Measurements from ENCODE around the gene DPY19L3. TPM values are rescaled to one million over a fixed set of nuclear protein-coding genes. Genes with fewer than 3 reads are reported as not detected.

Gene DPY19L3
- total RNA-seq, 4 donors from 2014 or later = 29.7 to 49.2 (median 39.8) TPM

- H3K27me3 ChIP-seq = no peaks in the 10 kb centered on the region
- no peak overlapping the region for H3K27ac ChIP-seq
- no peak overlapping the region for H3K4me3 ChIP-seq (replicated peaks in 1 of 3)
- TF ChIP-seq CTCF (IDR thresholded peaks at IDR 0.05) = no peak
- TF ChIP-seq POLR2A (IDR thresholded peaks at IDR 0.05) = no peak
- H3K36me3 ChIP-seq = peaks cover 14 to 15% of the 10 kb centered on the region in 2 donors
- DNase-seq = no peak
- intact Hi-C loops (cut with DNase I) = loop anchor here (10.0 kb wide), 1 partner anchor 62 kb away; the partner anchor contains the start of gene ZNF507
- no peaks in the 10 kb centered on the region for H3K9me3 ChIP-seq
- WGBS, 2 donors = 89 to 90% methylated on average over 19 of the region's 19 CpGs
- H3K4me1 ChIP-seq = peaks cover 13 to 19% of the 10 kb centered on the region in 2 donors
Observed at GRCh38 chr19:32407004-32407992, 1.7 kb downstream of the DPY19L3 start.

DNA sequence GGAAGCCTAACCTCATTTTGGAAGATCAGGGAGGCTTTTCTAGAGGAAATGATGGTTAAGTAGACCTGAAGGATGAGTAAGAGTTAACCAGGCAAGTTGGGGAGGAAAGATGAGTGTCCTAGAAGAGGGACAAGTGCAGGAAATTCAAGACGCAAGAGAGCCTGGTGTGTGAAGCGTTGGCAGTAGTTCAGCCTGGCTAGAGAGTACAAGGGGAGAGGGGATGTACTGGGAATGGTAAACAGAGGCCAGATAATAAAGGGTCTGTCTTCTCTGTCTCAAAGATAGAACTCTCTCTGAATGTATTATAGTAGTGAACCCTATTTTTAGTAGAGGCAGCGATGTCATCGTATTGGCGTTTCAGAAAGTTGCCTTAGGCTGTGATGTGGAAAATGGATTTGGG is 9.7 kb downstream of the DPY19L3 start:
- WGBS, 2 donors = 75 to 83% methylated on average over 5 of the region's 5 CpGs
- intact Hi-C loops (cut with DNase I) = no loop called here
- Histone ChIP-seq H3K36me3 (peaks cover 20 to 23% of the 10 kb centered on the region in 2 donors), H3K9me3 (no peaks in the 10 kb centered on the region), H3K4me3 (replicated peaks in 1 of 3) (no peak overlapping the region), H3K27ac (no peak overlapping the region), H3K4me1 (no peaks in the 10 kb centered on the region), H3K27me3 (no peaks in the 10 kb centered on the region)
- no peak for TF ChIP-seq POLR2A (IDR thresholded peaks at IDR 0.05)
- TF ChIP-seq CTCF (IDR thresholded peaks at IDR 0.05) = no peak
- no peak for DNase-seq

- Histone ChIP-seq H3K36me3 (peaks cover 20 to 23% of the 10 kb centered on the region in 2 donors), H3K4me3 (replicated peaks in 1 of 3) (no peak overlapping the region), H3K27me3 (no peaks in the 10 kb centered on the region), H3K9me3 (no peaks in the 10 kb centered on the region), H3K4me1 (no peaks in the 10 kb centered on the region), H3K27ac (no peak overlapping the region)
- DNase-seq = no peak
- 91 to 94% methylated on average over 5 of the region's 5 CpGs for WGBS, 2 donors
- TF ChIP-seq CTCF (IDR thresholded peaks at IDR 0.05) = no peak
- TF ChIP-seq POLR2A (IDR thresholded peaks at IDR 0.05) = no peak
- intact Hi-C loops (cut with DNase I) = no loop called here
Observed at GRCh38 chr19:32415669-32416068, 10.1 kb downstream of the DPY19L3 start.

DNA sequence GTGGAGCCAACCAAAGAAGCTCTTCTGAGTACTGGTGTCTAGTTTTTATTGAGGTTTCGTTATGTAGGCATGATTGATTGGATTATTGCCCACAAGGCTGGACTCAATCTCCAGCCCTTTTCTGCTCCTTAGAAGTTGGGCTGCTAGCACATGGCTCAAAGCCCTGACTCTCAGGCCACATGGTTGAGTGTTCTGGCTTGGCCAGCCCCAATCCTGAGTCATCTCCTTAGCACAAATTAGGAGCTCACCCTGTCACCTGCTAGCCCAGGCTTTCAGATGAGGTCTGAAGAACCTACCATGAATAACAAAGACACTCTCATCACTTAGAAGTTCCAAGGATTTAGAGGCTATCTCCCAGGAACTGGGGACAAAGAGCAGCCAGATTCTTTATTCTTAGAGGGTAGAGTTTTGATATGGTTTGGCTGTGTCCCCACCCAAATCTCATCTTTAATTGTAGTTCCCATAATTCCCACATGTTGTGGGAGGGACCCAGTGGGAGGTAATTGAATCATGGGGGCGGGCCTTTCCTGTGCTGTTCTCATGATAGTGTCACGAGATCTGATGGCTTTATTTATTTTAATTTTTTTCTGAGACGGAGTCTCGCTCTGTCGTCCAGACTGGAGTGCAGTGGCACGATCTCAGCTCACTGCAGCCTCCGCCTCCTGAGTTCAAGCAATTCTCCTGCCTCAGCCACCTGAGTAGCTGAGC is 11.3 kb downstream of the DPY19L3 start:
- TF ChIP-seq CTCF (IDR thresholded peaks at IDR 0.05) = no peak
- 95 to 97% methylated on average over 8 of the region's 8 CpGs for WGBS, 2 donors
- no peaks in the 10 kb centered on the region for H3K9me3 ChIP-seq
- intact Hi-C loops (cut with DNase I) = no loop called here
- H3K27me3 ChIP-seq = no peaks in the 10 kb centered on the region
- H3K36me3 ChIP-seq = peaks cover 10 to 13% of the 10 kb centered on the region in 2 donors
- no peak overlapping the region for H3K27ac ChIP-seq
- H3K4me3 ChIP-seq (replicated peaks in 1 of 3) = no peak overlapping the region
- DNase-seq = no peak
- no peaks in the 10 kb centered on the region for H3K4me1 ChIP-seq

Measured in thyroid gland (tissue), 4 donors.